Measurements from ENCODE around the gene CRTAP. TPM values are rescaled to one million over a fixed set of nuclear protein-coding genes. Genes with fewer than 3 reads are reported as not detected.

The CRTAP gene
- total and polyA plus RNA-seq, 8 donors = 17.6 to 71.0 (median 25.6) TPM

- no peaks in the 10 kb centered on the region for H3K9me3 ChIP-seq
- no peak overlapping the region for H3K27ac ChIP-seq
- DNase-seq (no peak), FAIRE-seq (no peak), ATAC-seq (no peak)
- TF ChIP-seq CTCF (IDR thresholded peaks at IDR 0.05) = no peak
- no peaks in the 10 kb centered on the region for H3K27me3 ChIP-seq
- H3K36me3 ChIP-seq = peaks cover 0 to 13% (median 0%) of the 10 kb centered on the region in 3 donors
- no peak overlapping the region for H3K4me3 ChIP-seq
- intact Hi-C loops (cut with DNase I) = loop anchor here in 1 of 3 donors (5.0 kb wide), 1 partner anchor 246 kb away; no protein-coding TSS in a partner anchor
- no peaks in the 10 kb centered on the region for H3K4me1 ChIP-seq
- 89 to 91% methylated on average over 3 of the region's 3 CpGs for WGBS, 2 donors
Observed at GRCh38 chr3:33125840-33126239, 12.0 kb downstream of the CRTAP start.

GRCh38 chr3:33128706-33129105 lies 14.9 kb downstream of the CRTAP start:
- Histone ChIP-seq H3K36me3 (peaks cover 0 to 9% (median 2%) of the 10 kb centered on the region in 3 donors), H3K4me3 (no peak overlapping the region), H3K9me3 (no peaks in the 10 kb centered on the region), H3K27ac (no peak overlapping the region), H3K27me3 (no peaks in the 10 kb centered on the region), H3K4me1 (no peaks in the 10 kb centered on the region)
- FAIRE-seq = no peak
- no peak for ATAC-seq
- no peak for TF ChIP-seq CTCF (IDR thresholded peaks at IDR 0.05)
- WGBS, 2 donors = 60 to 74% methylated on average over 1 of the region's 1 CpG
- intact Hi-C loops (cut with DNase I) = loop anchor here in 1 of 3 donors (5.0 kb wide), 1 partner anchor 244 kb away; no protein-coding TSS in a partner anchor
- no peak for DNase-seq

GRCh38 chr3:33130144-33130543 lies 16.3 kb downstream of the CRTAP start:
- 48 to 64% methylated on average over 2 of the region's 2 CpGs for WGBS, 2 donors
- no peak overlapping the region for H3K27ac ChIP-seq
- peaks cover 0 to 16% (median 2%) of the 10 kb centered on the region in 3 donors for H3K36me3 ChIP-seq
- intact Hi-C loops (cut with DNase I) = no loop called here
- no peaks in the 10 kb centered on the region for H3K27me3 ChIP-seq
- H3K9me3 ChIP-seq = no peaks in the 10 kb centered on the region
- no peak for DNase-seq
- H3K4me3 ChIP-seq = no peak overlapping the region
- TF ChIP-seq CTCF (IDR thresholded peaks at IDR 0.05) = no peak
- peak in 2 of 4 donors; percentile 36 to 43 for ATAC-seq
- H3K4me1 ChIP-seq = no peaks in the 10 kb centered on the region
- FAIRE-seq = no peak

GRCh38 chr3:33131331-33132018 lies 17.7 kb downstream of the CRTAP start:
- Histone ChIP-seq H3K4me3 (no peak overlapping the region), H3K4me1 (no peaks in the 10 kb centered on the region), H3K27me3 (no peaks in the 10 kb centered on the region), H3K27ac (no peak overlapping the region), H3K36me3 (peaks cover 0 to 13% (median 2%) of the 10 kb centered on the region in 3 donors), H3K9me3 (no peaks in the 10 kb centered on the region)
- FAIRE-seq (no peak), ATAC-seq (peak; percentile 87 to 97 (median 96)), DNase-seq (peak in 3 of 6 donors; percentile 29 to 59 (median 29))
- intact Hi-C loops (cut with DNase I) = no loop called here
- TF ChIP-seq CTCF (IDR thresholded peaks at IDR 0.05) = peak; percentile 51 to 71 (median 59)
- 13 to 17% methylated on average over 6 of the region's 6 CpGs for WGBS, 2 donors

- Histone ChIP-seq H3K27ac (no peak overlapping the region), H3K4me1 (no peaks in the 10 kb centered on the region), H3K9me3 (no peaks in the 10 kb centered on the region), H3K36me3 (peaks cover 0 to 13% (median 2%) of the 10 kb centered on the region in 3 donors), H3K27me3 (no peaks in the 10 kb centered on the region), H3K4me3 (no peak overlapping the region)
- WGBS, 2 donors = 81 to 86% methylated on average over 1 of the region's 1 CpG
- FAIRE-seq = no peak
- no peak for TF ChIP-seq CTCF (IDR thresholded peaks at IDR 0.05)
- no peak for DNase-seq
- ATAC-seq = peak in 2 of 4 donors; percentile 13 to 20
- intact Hi-C loops (cut with DNase I) = no loop called here
Observed at GRCh38 chr3:33132019-33132360, 18.2 kb downstream of the CRTAP start.
